ENCODE results near the gene NSMCE3. TPM values are rescaled to one million over a fixed set of nuclear protein-coding genes. Genes with fewer than 3 reads are reported as not detected.
"Not testable (repeated sequence)": the region's sequence is repeated elsewhere in the genome, so short reads cannot be mapped to it uniquely, and the experiment has no call there.

Gene NSMCE3
- total RNA-seq, 4 donors from 2014 or later: 10.6 to 16.4 (median 13.9) TPM

DNA sequence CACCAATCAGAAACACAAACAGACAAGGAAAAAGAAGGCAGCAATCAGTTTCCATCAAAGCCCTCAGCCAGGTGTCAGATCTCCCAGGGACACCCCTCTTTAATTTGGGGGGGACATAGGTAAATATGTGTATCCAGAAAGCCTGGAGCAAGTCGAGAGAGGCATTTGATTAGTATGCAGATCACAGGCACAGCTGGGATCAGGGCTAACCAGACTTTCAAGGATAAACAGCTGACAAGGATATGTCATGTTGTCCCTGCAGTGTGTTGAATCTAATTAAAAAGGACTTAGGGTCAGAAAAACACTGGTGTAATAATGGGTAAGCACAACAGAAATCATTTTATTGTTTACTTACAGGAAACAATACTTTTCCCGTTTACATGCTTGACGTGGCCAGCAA is 30.2 kb downstream of the NSMCE3 start:
- Histone ChIP-seq H3K4me1 (no peaks in the 10 kb centered on the region), H3K36me3 (no peaks in the 10 kb centered on the region), H3K27me3 (peaks cover 6% of the 10 kb centered on the region), H3K4me3 (no peak overlapping the region), H3K27ac (no peak overlapping the region), H3K9me3 (peaks cover 0 to 20% (median 0%) of the 10 kb centered on the region in 3 donors)
- TF ChIP-seq EP300 (IDR thresholded peaks at IDR 0.05): no peak
- TF ChIP-seq, protein P1, sequence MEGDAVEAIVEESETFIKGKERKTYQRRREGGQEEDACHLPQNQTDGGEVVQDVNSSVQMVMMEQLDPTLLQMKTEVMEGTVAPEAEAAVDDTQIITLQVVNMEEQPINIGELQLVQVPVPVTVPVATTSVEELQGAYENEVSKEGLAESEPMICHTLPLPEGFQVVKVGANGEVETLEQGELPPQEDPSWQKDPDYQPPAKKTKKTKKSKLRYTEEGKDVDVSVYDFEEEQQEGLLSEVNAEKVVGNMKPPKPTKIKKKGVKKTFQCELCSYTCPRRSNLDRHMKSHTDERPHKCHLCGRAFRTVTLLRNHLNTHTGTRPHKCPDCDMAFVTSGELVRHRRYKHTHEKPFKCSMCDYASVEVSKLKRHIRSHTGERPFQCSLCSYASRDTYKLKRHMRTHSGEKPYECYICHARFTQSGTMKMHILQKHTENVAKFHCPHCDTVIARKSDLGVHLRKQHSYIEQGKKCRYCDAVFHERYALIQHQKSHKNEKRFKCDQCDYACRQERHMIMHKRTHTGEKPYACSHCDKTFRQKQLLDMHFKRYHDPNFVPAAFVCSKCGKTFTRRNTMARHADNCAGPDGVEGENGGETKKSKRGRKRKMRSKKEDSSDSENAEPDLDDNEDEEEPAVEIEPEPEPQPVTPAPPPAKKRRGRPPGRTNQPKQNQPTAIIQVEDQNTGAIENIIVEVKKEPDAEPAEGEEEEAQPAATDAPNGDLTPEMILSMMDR (IDR thresholded peaks at IDR 0.05): no peak
- no peak for TF ChIP-seq POLR2AphosphoS5 (IDR thresholded peaks at IDR 0.05)
- TF ChIP-seq POLR2A (IDR thresholded peaks at IDR 0.05): no peak
- WGBS, 2 donors (ENCODE audit: low coverage in 1 of 2): 33 to 57% methylated on average over 1 to 3 of the region's 3 CpGs
- no peak for ATAC-seq

DNA sequence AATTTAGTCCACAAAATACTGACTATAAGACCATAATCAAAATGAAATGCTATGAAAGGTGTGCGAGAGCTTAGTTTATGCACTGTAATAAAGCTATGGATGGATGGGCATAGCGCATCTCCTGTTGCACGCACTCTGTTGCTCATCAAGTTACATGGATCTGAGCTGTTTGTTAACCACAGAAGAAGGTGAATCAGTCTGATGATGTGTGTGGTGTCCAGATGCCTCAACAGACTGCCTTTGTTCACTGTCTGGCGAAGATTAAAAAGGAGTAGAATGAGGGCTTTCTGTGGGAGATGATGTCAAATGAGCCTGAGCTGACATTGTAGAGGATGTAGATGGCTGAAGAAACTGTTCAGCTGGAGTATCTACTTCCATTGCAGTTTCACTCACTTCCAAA is 36.1 kb downstream of the NSMCE3 start:
- no peaks in the 10 kb centered on the region for H3K4me1 ChIP-seq
- H3K4me3 ChIP-seq: no peak overlapping the region
- H3K36me3 ChIP-seq: no peaks in the 10 kb centered on the region
- H3K9me3 ChIP-seq: peaks cover 0 to 27% (median 0%) of the 10 kb centered on the region in 3 donors
- no peaks in the 10 kb centered on the region for H3K27me3 ChIP-seq
- TF ChIP-seq POLR2AphosphoS5 (IDR thresholded peaks at IDR 0.05) (no peak), EP300 (IDR thresholded peaks at IDR 0.05) (no peak), POLR2A (IDR thresholded peaks at IDR 0.05) (no peak)
- TF ChIP-seq, protein P1 (IDR thresholded peaks at IDR 0.05): no peak
- ATAC-seq: no peak
- 94% methylated on average over 3 to 4 of the region's 4 CpGs for WGBS, 2 donors (ENCODE audit: low coverage in 1 of 2)
- H3K27ac ChIP-seq: no peak overlapping the region

DNA sequence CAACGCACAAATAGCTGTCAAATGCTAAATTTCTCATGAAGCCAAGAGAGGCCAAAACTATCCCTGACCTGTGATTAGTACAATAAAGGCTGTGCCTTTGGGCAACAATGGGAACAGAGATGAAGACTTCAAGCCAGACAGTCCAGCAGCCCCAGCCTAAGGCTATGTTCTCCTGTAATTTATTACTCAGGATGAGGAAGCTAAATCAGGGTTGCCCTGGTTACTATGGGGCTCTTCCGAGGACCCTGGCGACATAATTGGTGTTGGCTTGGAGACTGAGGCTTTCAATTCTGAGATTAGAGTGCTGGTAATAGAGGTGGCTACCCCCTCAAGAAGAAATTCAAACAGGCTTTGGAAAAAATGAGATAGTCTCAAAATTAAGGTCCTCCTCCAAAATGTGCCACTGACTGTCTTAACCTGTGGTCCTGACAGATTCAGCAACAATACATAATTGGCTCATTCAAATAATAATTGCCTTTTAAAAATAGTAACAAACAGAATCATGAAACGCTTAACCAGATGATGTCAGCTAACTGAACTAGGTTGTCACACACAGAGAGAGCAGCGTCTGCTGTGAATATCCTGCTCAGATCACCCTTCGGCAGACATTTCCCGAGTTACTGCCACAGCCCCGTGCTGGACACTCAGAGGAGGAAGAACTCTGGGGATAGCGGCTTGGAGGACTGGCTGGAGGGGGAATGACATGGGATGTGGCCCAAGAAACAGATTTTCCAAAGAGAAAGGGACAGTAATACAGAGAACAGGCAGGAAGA is 43.0 kb downstream of the NSMCE3 start:
- H3K9me3 ChIP-seq: no peaks in the 10 kb centered on the region
- no peaks in the 10 kb centered on the region for H3K4me1 ChIP-seq
- H3K36me3 ChIP-seq: no peaks in the 10 kb centered on the region
- H3K27ac ChIP-seq: no peak overlapping the region
- peaks cover 29% of the 10 kb centered on the region for H3K27me3 ChIP-seq
- TF ChIP-seq, protein P1 (IDR thresholded peaks at IDR 0.05): no peak
- TF ChIP-seq POLR2A (IDR thresholded peaks at IDR 0.05): no peak
- TF ChIP-seq POLR2AphosphoS5 (IDR thresholded peaks at IDR 0.05): no peak
- no peak for TF ChIP-seq EP300 (IDR thresholded peaks at IDR 0.05)
- no peak overlapping the region for H3K4me3 ChIP-seq
- 48 to 63% methylated on average over 5 to 9 of the region's 9 CpGs for WGBS, 2 donors (ENCODE audit: low coverage in 1 of 2)
- ATAC-seq: no peak

GRCh38 chr15:29225534-29226234 is 43.9 kb downstream of the NSMCE3 start:
- no peaks in the 10 kb centered on the region for H3K4me1 ChIP-seq
- no peak for TF ChIP-seq POLR2AphosphoS5 (IDR thresholded peaks at IDR 0.05)
- TF ChIP-seq, protein P1 (IDR thresholded peaks at IDR 0.05): no peak
- TF ChIP-seq EP300 (IDR thresholded peaks at IDR 0.05): no peak
- TF ChIP-seq POLR2A (IDR thresholded peaks at IDR 0.05): no peak
- no peak overlapping the region for H3K27ac ChIP-seq
- no peak overlapping the region for H3K4me3 ChIP-seq
- WGBS, 2 donors (ENCODE audit: low coverage in 1 of 2): 56 to 63% methylated on average over 8 to 12 of the region's 22 CpGs
- H3K9me3 ChIP-seq: no peaks in the 10 kb centered on the region
- no peaks in the 10 kb centered on the region for H3K36me3 ChIP-seq
- no peak for ATAC-seq
- H3K27me3 ChIP-seq: peaks cover 29% of the 10 kb centered on the region

- not testable (repeated sequence) for H3K27ac ChIP-seq, H3K36me3 ChIP-seq, H3K4me1 ChIP-seq, ATAC-seq, H3K9me3 ChIP-seq, H3K4me3 ChIP-seq
- no CpG with 5 or more reads among the region's 15 CpGs for WGBS, 2 donors (ENCODE audit: low coverage in 1 of 2)
- peaks cover 29% of the 10 kb centered on the region for H3K27me3 ChIP-seq
Observed at GRCh38 chr15:29224987-29225363, 44.6 kb downstream of the NSMCE3 start.

GRCh38 chr15:29224235-29224986 is 45.2 kb downstream of the NSMCE3 start:
- 0% methylated on average over 1 of the region's 19 CpGs; no CpG with 5 or more reads in 1 of the 2 donors for WGBS, 2 donors (ENCODE audit: low coverage in 1 of 2)
- not testable (repeated sequence) for H3K36me3 ChIP-seq, ATAC-seq, H3K4me3 ChIP-seq, H3K27ac ChIP-seq, H3K9me3 ChIP-seq, H3K4me1 ChIP-seq
- peaks cover 29% of the 10 kb centered on the region for H3K27me3 ChIP-seq
